ENCODE data around the gene CPED1.

Gene CPED1

GRCh38 chr7:121133444-121133843, 144.9 kb downstream of the CPED1 start:
- no peak overlapping the region for H3K4me3 Mint-ChIP-seq
- peaks cover 2% of the 10 kb centered on the region for H3K4me1 Mint-ChIP-seq (ENCODE audit: low read depth)
- H3K27ac Mint-ChIP-seq = no peak overlapping the region
- H3K9me3 Mint-ChIP-seq = no peaks in the 10 kb centered on the region
- H3K27me3 Mint-ChIP-seq (ENCODE audit: low read depth) = peaks cover 6% of the 10 kb centered on the region
- no peaks in the 10 kb centered on the region for H3K36me3 Mint-ChIP-seq (ENCODE audit: low read depth)

GRCh38 chr7:121137580-121137979, 149.1 kb downstream of the CPED1 start:
- Mint-ChIP-seq H3K36me3 (ENCODE audit: low read depth) (no peaks in the 10 kb centered on the region), H3K27ac (no peak overlapping the region), H3K4me1 (ENCODE audit: low read depth) (peaks cover 11% of the 10 kb centered on the region), H3K4me3 (no peak overlapping the region), H3K27me3 (ENCODE audit: low read depth) (peaks cover 8% of the 10 kb centered on the region), H3K9me3 (no peaks in the 10 kb centered on the region)

DNA sequence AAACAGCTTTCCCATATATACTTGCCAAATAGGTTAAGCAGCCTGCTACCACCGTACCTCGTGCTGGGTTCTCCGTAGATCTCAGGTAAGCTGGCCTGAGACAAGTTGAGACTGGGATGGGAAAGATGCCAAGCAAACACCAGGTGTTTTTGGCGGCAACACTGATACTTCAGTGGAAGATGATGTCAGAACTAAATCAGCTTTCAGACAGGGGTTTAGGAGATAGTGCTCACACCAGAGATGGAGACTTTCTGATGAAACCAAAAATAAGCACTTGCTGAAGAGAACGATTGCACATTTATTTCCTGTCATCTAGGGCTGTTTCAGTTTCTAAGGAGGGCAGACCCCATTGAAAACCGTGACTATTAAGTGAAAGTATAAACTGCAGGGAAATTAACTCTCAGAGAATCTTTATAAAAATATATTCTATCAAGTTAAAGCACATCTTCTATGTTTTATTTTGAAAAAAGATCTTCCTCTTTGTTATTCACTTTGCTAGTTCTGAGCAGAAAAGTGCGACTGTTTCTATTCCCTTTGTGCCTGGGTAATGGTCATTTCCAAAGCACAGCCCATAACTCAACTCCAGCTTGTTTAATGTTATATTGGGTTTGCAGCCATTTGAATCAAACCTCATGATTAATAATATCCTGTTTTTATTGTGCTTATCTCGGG, 149.9 kb downstream of the CPED1 start:
- Mint-ChIP-seq H3K4me1 (ENCODE audit: low read depth) (peaks cover 11% of the 10 kb centered on the region), H3K4me3 (no peak overlapping the region), H3K27ac (no peak overlapping the region), H3K9me3 (no peaks in the 10 kb centered on the region), H3K36me3 (ENCODE audit: low read depth) (no peaks in the 10 kb centered on the region), H3K27me3 (ENCODE audit: low read depth) (peaks cover 10% of the 10 kb centered on the region)

- Mint-ChIP-seq H3K27ac (no peak overlapping the region), H3K27me3 (ENCODE audit: low read depth) (peaks cover 10% of the 10 kb centered on the region), H3K4me3 (no peak overlapping the region), H3K9me3 (no peaks in the 10 kb centered on the region), H3K4me1 (ENCODE audit: low read depth) (peaks cover 11% of the 10 kb centered on the region), H3K36me3 (ENCODE audit: low read depth) (no peaks in the 10 kb centered on the region)
These were observed 150.9 kb downstream of the CPED1 start for GRCh38 chr7:121139427-121139826.

GRCh38 chr7:121140790-121141189, 152.3 kb downstream of the CPED1 start:
- Mint-ChIP-seq H3K4me3 (no peak overlapping the region), H3K9me3 (no peaks in the 10 kb centered on the region), H3K4me1 (ENCODE audit: low read depth) (peaks cover 11% of the 10 kb centered on the region), H3K27me3 (ENCODE audit: low read depth) (peaks cover 10% of the 10 kb centered on the region), H3K27ac (no peak overlapping the region), H3K36me3 (ENCODE audit: low read depth) (no peaks in the 10 kb centered on the region)

DNA sequence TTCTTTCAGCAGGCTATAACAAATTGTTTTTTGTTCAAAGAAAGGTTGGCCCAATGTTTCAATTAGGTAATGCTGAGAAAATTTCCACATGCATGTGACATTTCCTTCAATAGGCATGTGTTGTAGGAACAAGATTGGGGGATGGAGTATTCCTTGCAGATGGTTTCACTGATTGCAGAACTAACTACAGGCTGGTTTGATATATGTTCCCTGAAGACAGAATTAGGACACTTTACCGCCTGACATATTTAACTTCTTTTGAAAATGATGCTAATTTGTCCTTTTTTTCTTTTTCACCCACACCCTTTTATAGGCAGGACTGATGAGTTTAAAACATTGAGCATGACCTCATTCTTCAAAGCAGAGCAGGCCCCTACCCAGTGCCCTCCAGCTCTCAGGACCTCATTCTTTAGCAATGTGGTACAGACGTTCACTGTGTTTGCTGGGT, 163.3 kb downstream of the CPED1 start:
- no peak overlapping the region for H3K4me3 Mint-ChIP-seq
- no peaks in the 10 kb centered on the region for H3K9me3 Mint-ChIP-seq
- H3K36me3 Mint-ChIP-seq (ENCODE audit: low read depth) = no peaks in the 10 kb centered on the region
- H3K27ac Mint-ChIP-seq = no peak overlapping the region
- H3K27me3 Mint-ChIP-seq (ENCODE audit: low read depth) = no peaks in the 10 kb centered on the region
- H3K4me1 Mint-ChIP-seq (ENCODE audit: low read depth) = no peaks in the 10 kb centered on the region

GRCh38 chr7:121153411-121153810, 164.9 kb downstream of the CPED1 start:
- no peaks in the 10 kb centered on the region for H3K9me3 Mint-ChIP-seq

DNA sequence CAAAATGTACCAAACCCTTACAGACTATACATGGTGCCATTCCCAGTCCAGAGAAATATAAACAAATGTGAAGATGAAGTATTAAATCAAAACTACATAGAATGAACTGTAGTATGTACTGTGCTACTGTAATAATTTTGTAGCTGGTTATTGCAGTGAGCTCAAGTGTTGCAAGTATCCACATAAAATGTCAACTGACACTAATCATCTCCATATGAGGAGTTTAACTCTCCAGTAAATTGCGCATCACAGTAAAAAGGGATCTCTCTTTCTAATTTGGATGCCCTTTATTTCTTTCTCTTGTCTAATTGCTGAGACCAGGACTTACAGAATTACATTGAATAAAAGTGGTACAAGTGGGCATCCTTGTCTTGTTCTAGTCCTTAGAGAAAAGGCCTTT, 165.5 kb downstream of the CPED1 start:
- H3K27ac Mint-ChIP-seq = no peak overlapping the region
- H3K36me3 Mint-ChIP-seq (ENCODE audit: low read depth) = no peaks in the 10 kb centered on the region

More at GRCh38 chr7:121153411-121153810, 164.9 kb downstream of the CPED1 start:
- Mint-ChIP-seq H3K27me3 (ENCODE audit: low read depth) (no peaks in the 10 kb centered on the region), H3K36me3 (ENCODE audit: low read depth) (no peaks in the 10 kb centered on the region), H3K4me1 (ENCODE audit: low read depth) (no peaks in the 10 kb centered on the region), H3K4me3 (no peak overlapping the region), H3K27ac (no peak overlapping the region)

GRCh38 chr7:121156825-121157224, 168.3 kb downstream of the CPED1 start:
- no peak overlapping the region for H3K4me3 Mint-ChIP-seq
- no peaks in the 10 kb centered on the region for H3K36me3 Mint-ChIP-seq (ENCODE audit: low read depth)
- no peaks in the 10 kb centered on the region for H3K9me3 Mint-ChIP-seq
- no peak overlapping the region for H3K27ac Mint-ChIP-seq
- peaks cover 4% of the 10 kb centered on the region for H3K27me3 Mint-ChIP-seq (ENCODE audit: low read depth)
- no peaks in the 10 kb centered on the region for H3K4me1 Mint-ChIP-seq (ENCODE audit: low read depth)

More for the DNA sequence above, 165.5 kb downstream of the CPED1 start:
- Mint-ChIP-seq H3K9me3 (no peaks in the 10 kb centered on the region), H3K27me3 (ENCODE audit: low read depth) (no peaks in the 10 kb centered on the region), H3K4me1 (ENCODE audit: low read depth) (no peaks in the 10 kb centered on the region), H3K4me3 (no peak overlapping the region)

DNA sequence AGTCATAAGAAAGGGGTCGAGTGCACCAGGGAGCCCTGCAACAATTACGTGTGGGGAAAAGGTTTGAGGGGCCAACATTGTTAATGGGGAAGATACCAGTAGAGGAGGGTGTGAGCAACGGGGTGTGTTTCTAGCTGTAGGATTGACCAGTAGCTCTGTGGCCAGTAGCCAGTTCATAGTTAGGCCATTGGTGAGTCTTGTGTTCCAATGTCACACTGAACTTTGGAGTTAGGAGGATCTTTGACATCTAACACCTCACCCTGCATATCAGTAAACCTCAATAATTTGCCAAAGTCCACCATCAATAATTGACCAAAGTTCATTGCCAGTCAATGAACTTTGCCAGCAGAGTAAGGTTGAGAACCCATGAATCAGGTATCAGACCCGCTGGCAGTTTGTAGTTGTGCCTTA, 168.8 kb downstream of the CPED1 start:
- Mint-ChIP-seq H3K36me3 (ENCODE audit: low read depth) (no peaks in the 10 kb centered on the region), H3K4me1 (ENCODE audit: low read depth) (no peaks in the 10 kb centered on the region), H3K27ac (no peak overlapping the region)

DNA sequence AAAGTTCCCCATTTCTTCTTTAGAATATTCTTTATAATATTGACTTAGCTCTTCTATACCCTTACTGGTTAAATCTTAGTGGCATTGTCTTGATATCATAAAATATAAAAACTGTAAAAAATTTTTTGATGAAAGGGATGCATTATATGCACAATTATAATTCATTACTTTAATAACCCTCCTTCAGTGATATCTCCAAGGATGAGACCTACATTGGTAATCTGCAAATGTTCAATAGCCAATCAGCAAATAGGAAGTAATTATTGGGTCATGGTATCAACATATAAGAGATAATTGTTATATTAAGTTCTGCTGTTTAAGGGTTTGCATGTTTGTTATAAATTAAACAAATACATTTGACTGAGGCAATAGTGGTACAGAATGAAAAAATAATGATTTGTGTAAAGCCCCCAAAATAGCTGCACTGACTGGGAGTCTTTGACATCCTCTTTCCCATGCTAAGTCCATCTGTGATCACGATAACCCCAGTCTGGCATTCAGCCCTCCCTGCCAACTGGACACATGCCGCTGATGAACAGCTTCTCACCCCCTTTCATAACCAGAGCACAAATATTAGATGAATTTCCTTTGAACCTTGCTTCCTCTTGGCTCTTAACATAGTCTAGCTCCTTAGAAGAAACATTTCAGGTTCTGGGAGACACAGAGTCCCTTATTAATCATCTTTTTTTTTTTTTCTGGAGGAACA, 169.5 kb downstream of the CPED1 start:
- Mint-ChIP-seq H3K9me3 (no peaks in the 10 kb centered on the region), H3K4me3 (no peak overlapping the region)

More for the DNA sequence above, 168.8 kb downstream of the CPED1 start:
- H3K9me3 Mint-ChIP-seq = no peaks in the 10 kb centered on the region
- no peak overlapping the region for H3K4me3 Mint-ChIP-seq
- H3K27me3 Mint-ChIP-seq (ENCODE audit: low read depth) = peaks cover 4% of the 10 kb centered on the region

DNA sequence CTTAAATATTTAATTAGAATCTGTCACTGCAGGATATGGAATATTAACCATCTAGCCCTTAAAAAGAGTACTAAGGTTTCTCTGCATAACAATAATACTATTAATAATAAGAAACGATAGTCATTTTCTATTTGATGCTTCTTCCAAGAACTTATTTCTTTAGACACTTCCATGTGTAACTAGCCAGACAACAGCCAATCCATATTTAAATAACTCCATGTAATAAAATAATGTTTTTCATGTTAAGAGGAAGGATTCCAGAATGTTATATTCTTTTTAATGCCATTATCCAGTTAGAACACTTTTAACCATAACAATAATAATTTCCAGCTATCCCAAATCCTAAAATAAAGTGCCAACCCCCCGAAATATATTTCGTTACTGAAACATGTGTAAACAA, 170.2 kb downstream of the CPED1 start:
- Mint-ChIP-seq H3K27ac (no peak overlapping the region), H3K9me3 (no peaks in the 10 kb centered on the region), H3K36me3 (ENCODE audit: low read depth) (no peaks in the 10 kb centered on the region), H3K4me1 (ENCODE audit: low read depth) (no peaks in the 10 kb centered on the region), H3K4me3 (no peak overlapping the region), H3K27me3 (ENCODE audit: low read depth) (peaks cover 11% of the 10 kb centered on the region)

More for the DNA sequence above, 169.5 kb downstream of the CPED1 start:
- Mint-ChIP-seq H3K4me1 (ENCODE audit: low read depth) (no peaks in the 10 kb centered on the region), H3K27me3 (ENCODE audit: low read depth) (peaks cover 10% of the 10 kb centered on the region), H3K27ac (no peak overlapping the region), H3K36me3 (ENCODE audit: low read depth) (no peaks in the 10 kb centered on the region)

DNA sequence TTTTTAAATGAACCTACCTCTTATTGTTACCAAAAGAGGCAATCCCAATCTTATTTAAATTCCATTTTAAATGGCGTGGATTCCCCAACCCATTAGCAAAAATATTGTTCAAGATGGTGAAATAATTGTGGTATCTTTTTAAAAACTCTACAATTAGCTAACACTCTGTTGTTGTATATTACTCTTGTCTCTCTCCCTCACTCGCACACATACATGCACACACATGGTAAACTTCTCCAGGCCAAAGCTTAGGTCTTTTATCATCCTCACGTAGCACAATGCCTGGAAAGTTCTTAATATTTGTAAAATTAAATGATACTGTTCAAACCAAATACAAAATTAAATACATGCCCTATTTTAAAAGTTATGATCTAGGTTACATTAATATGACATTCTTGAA, 171.0 kb downstream of the CPED1 start:
- Mint-ChIP-seq H3K27ac (no peak overlapping the region), H3K4me1 (ENCODE audit: low read depth) (no peaks in the 10 kb centered on the region), H3K27me3 (ENCODE audit: low read depth) (peaks cover 11% of the 10 kb centered on the region), H3K9me3 (no peaks in the 10 kb centered on the region), H3K4me3 (no peak overlapping the region), H3K36me3 (ENCODE audit: low read depth) (no peaks in the 10 kb centered on the region)

GRCh38 chr7:121160150-121161008, 171.9 kb downstream of the CPED1 start:
- Mint-ChIP-seq H3K4me1 (ENCODE audit: low read depth) (no peaks in the 10 kb centered on the region), H3K36me3 (ENCODE audit: low read depth) (no peaks in the 10 kb centered on the region), H3K27me3 (ENCODE audit: low read depth) (peaks cover 12% of the 10 kb centered on the region), H3K9me3 (no peaks in the 10 kb centered on the region), H3K27ac (no peak overlapping the region), H3K4me3 (no peak overlapping the region)

All from T-helper 1 cell treated with Interleukin-12 subunit alpha and Interleukin-12 subunit beta and Interleukin-4 antibody, amounts not matched to agents 30 μg/mL and 1 μg/mL, for 36 hours (primary cell).